Measurements from ENCODE around the gene PKN1.

GRCh38 chr19:14393329-14393728, 39.8 kb upstream of the PKN1 start:
- no peak for TF ChIP-seq CTCF (IDR thresholded peaks at IDR 0.05; ENCODE audit: insufficient read depth, low read depth, low read length)
- no peak for TF ChIP-seq EZH2 (IDR thresholded peaks at IDR 0.05; ENCODE audit: insufficient read depth, low read length)
